GM21381 (cell line): ENCODE data around the gene PGLYRP3.

Experiments used
- ATAC-seq: cut with Tn5 transposase; IDR thresholded peaks from one replicate; pipeline ENCODE4 v1.9.1; 2021; ENCODE audit warnings: mild to moderate bottlenecking, moderate library complexity; ENCODE audit not compliant: unreplicated experiment

The PGLYRP3 gene

GRCh38 chr1:153312570-153313186 lies at the start of gene PGLYRP3:
Gene PGLYRP3, minus strand, starts transcription at chr1:153312952. Its CDS starts 2,287 bp downstream, at chr1:153310665.
- no peak for ATAC-seq

- ATAC-seq: no peak
Observed at GRCh38 chr1:153362187-153362775, 49.5 kb upstream of the PGLYRP3 start.

GRCh38 chr1:153361480-153362109 lies 48.8 kb upstream of the PGLYRP3 start:
- ATAC-seq: no peak

GRCh38 chr1:153360592-153361479 lies 48.1 kb upstream of the PGLYRP3 start:
- ATAC-seq: no peak

GRCh38 chr1:153360190-153360589 lies 47.4 kb upstream of the PGLYRP3 start:
- no peak for ATAC-seq

- no peak for ATAC-seq
Observed at GRCh38 chr1:153359241-153359640, 46.5 kb upstream of the PGLYRP3 start.

GRCh38 chr1:153358691-153358975 lies 45.9 kb upstream of the PGLYRP3 start:
- ATAC-seq: no peak

GRCh38 chr1:153357853-153358690 lies 45.3 kb upstream of the PGLYRP3 start, which contains the start of gene S100A9:
Gene S100A9, plus strand, starts transcription at chr1:153357854. Its CDS starts 430 bp downstream, at chr1:153358284.
- no peak for ATAC-seq

GRCh38 chr1:153357076-153357852 lies 44.5 kb upstream of the PGLYRP3 start:
- ATAC-seq: no peak

GRCh38 chr1:153356392-153357075 lies 43.8 kb upstream of the PGLYRP3 start:
- ATAC-seq: no peak

GRCh38 chr1:153355445-153356071 lies 42.8 kb upstream of the PGLYRP3 start:
- no peak for ATAC-seq

- no peak for ATAC-seq
Observed at GRCh38 chr1:153354515-153355193, 41.9 kb upstream of the PGLYRP3 start.

- ATAC-seq: no peak
Observed at GRCh38 chr1:153353226-153353947, 40.6 kb upstream of the PGLYRP3 start.

- ATAC-seq: no peak
Observed at GRCh38 chr1:153352523-153352922, 39.8 kb upstream of the PGLYRP3 start.

- no peak for ATAC-seq
Observed at GRCh38 chr1:153350321-153350957, 37.7 kb upstream of the PGLYRP3 start.

GRCh38 chr1:153349363-153350320 lies 36.9 kb upstream of the PGLYRP3 start:
- ATAC-seq: no peak
